Esophagus (tissue), 2 donors: Measurements from ENCODE around the gene LRRC2. TPM values are rescaled to one million over a fixed set of nuclear protein-coding genes. Genes with fewer than 3 reads are reported as not detected.
"Not testable (repeated sequence)": the region's sequence is repeated elsewhere in the genome, so short reads cannot be mapped to it uniquely, and the experiment has no call there.

Experiments
- H3K27ac ChIP-seq, 2 donors: one replicate each; pipeline ENCODE4 v1.5.1; 2013; ENCODE audit warnings: low read depth in 2 of 2, mild to moderate bottlenecking in 2 of 2, inconsistent platforms in 1 of 2, low read length in 1 of 2, moderate library complexity in 1 of 2
- H3K27me3 ChIP-seq, 2 donors: one replicate each; pipeline ENCODE4 v1.6.1; 2013; ENCODE audit warnings: low read length in 2 of 2, control low read depth in 1 of 2, mild to moderate bottlenecking in 1 of 2; ENCODE audit not compliant: insufficient read depth in 2 of 2, control insufficient read depth in 1 of 2
- H3K36me3 ChIP-seq, 2 donors: one replicate each; pipeline ENCODE4 v1.6.1; 2013; ENCODE audit warnings: low read length in 1 of 2; ENCODE audit not compliant: control insufficient read depth in 2 of 2, insufficient read depth in 2 of 2
- H3K4me1 ChIP-seq, 2 donors: one replicate each; pipeline ENCODE4 v1.6.1; 2013; ENCODE audit warnings: low read length in 1 of 2; ENCODE audit not compliant: control insufficient read depth in 2 of 2, insufficient read depth in 2 of 2
- H3K4me3 ChIP-seq, 2 donors: one replicate each; pipeline ENCODE4 v1.5.1; 2013; ENCODE audit warnings: low read length in 2 of 2, mild to moderate bottlenecking in 2 of 2, low read depth in 1 of 2, moderate library complexity in 1 of 2
- H3K9me3 ChIP-seq, 2 donors: one replicate each; pipeline ENCODE4 v1.6.1; 2013; ENCODE audit warnings: mild to moderate bottlenecking in 2 of 2, low read depth in 1 of 2, low read length in 1 of 2, moderate library complexity in 1 of 2; ENCODE audit not compliant: control insufficient read depth in 2 of 2, insufficient read depth in 1 of 2
- WGBS, 2 donors: extraction: QIAGEN DNeasy Blood & Tissue Kit; methylation state at CpG; one replicate each; pipeline ENCODE4 v1.1.7; 2013; 5-methylcytosine and 5-hydroxymethylcytosine counted together
- polyA plus RNA-seq, 2 donors: library from polyadenylated mRNA; stranded (reverse); fragments of 200-250 nt; gene quantifications; one replicate each; pipeline ENCODE4 v1.2.3, GENCODE V29; 2013
- donor health status: healthy with polysubstance abuse.
- donor health status: Bipolar disorder and iron deficiency.

LRRC2 gene
- polyA plus RNA-seq, 2 donors, result 0.13 to 0.14 TPM

DNA sequence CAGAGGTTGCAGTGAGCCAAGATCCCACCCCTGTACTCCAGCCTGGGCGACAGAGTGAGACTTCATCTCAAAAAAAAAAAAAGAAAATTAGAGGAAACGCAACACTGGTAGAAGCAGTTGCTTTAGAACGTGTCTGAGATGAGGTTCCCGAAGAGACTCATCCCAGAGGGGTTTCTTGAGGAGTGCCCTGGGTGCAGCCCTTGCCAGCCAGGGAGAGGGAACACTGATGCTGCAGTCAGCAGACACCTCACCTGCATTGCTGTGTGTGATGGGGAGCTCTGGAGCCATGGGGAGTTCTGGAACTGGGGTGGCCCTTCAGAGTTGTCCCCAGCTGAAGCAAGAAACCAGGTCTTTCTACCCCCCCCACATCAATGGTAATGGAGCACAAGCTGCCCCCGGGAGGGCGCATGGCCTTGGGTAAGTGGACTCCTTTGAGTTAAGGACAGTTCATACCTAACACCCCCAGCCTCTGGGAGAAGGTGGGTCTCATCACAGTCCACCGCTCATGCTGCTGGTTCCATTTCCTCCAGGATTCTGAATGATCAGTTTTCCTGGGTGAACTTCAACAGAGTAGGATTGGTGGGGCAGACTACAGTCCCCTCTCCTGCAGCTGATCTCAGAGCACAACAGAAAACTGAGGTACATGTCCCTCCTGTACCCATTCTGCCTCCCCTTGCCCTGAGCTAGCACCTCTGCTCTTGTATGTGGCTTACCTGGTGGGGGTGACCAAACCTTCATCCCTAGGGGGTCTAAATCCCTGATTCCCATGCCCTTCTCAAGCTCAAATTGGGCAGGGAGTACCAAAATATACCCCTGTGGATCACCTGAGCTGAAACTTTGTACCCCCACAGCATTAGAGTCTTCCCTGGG, 18.7 kb upstream of the LRRC2 start:
- WGBS, 2 donors, result 92 to 96% methylated on average over 7 of the region's 7 CpGs
- Histone ChIP-seq H3K27ac (no peak overlapping the region), H3K27me3 (no peaks in the 10 kb centered on the region), H3K9me3 (no peaks in the 10 kb centered on the region), H3K4me1 (no peaks in the 10 kb centered on the region), H3K36me3 (no peaks in the 10 kb centered on the region), H3K4me3 (no peak overlapping the region)

DNA sequence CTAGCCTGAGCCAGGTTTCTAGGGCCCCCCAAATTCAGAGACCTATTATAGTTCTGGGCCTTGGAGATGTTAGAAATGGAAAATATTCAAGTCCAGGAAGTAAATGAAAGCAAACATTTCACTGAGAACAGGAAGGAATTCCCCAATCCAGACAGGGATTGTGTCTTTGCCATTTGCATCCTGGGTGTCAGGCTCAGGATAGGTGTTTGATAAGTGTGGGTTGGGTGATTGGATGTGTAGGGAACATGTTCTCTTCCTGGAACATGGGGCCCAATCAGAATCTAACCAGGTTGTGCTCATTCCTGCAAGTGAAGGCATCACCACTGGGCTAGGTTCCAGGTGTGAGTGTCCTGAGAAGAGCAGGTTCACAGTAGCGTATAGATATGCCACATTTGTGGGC, 14.6 kb upstream of the LRRC2 start:
- H3K4me3 ChIP-seq, result no peak overlapping the region
- H3K36me3 ChIP-seq, result no peaks in the 10 kb centered on the region
- H3K4me1 ChIP-seq, result no peaks in the 10 kb centered on the region
- 97 to 100% methylated on average over 1 of the region's 1 CpG for WGBS, 2 donors
- no peaks in the 10 kb centered on the region for H3K27me3 ChIP-seq
- no peak overlapping the region for H3K27ac ChIP-seq
- no peaks in the 10 kb centered on the region for H3K9me3 ChIP-seq

GRCh38 chr3:46579756-46580286, 13.7 kb upstream of the LRRC2 start:
- Histone ChIP-seq H3K4me1 (no peaks in the 10 kb centered on the region), H3K36me3 (no peaks in the 10 kb centered on the region), H3K27ac (no peak overlapping the region), H3K4me3 (no peak overlapping the region), H3K27me3 (no peaks in the 10 kb centered on the region), H3K9me3 (no peaks in the 10 kb centered on the region)
- WGBS, 2 donors, result 47 to 67% methylated on average over 14 of the region's 14 CpGs

DNA sequence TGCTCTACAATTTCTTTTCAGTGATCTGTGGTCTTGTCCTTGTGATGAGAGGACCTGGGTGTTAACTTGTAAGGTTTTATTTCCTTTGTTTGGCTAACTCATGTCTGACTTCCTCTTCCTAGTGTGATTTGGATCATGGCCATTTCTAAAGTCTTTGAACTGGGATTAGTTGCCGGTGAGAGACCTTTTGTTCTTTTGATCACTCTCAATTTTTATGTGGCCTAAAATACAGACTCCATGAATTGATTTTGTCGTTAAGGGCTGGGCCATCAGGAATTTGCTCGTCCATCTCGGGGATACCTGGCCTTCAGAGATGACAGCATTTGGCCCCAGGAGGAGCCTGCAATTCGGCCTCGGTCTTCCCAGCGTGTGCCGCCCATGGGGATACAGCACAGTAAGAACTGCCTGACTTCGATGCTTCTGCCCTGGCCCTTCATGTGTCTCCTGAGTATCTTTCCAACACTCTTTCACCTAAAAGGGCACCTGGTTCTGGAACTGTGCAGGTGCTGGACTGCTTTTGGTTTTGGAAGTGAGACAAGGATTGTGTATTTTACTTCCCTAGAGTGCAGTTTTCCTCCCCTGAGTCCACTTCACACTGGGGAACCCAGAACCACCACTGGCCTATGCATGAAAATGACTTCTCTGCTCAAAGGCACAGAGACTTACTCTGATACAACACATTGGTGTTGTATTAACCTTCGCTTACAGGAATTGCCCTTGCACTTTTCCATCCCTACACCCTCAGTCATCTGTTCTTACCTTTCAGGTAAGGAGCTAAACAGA, 13.1 kb upstream of the LRRC2 start:
- Histone ChIP-seq H3K27me3 (no peaks in the 10 kb centered on the region), H3K27ac (no peak overlapping the region), H3K4me1 (no peaks in the 10 kb centered on the region), H3K36me3 (no peaks in the 10 kb centered on the region), H3K4me3 (no peak overlapping the region), H3K9me3 (no peaks in the 10 kb centered on the region)
- WGBS, 2 donors, result 52 to 55% methylated on average over 10 of the region's 10 CpGs

DNA sequence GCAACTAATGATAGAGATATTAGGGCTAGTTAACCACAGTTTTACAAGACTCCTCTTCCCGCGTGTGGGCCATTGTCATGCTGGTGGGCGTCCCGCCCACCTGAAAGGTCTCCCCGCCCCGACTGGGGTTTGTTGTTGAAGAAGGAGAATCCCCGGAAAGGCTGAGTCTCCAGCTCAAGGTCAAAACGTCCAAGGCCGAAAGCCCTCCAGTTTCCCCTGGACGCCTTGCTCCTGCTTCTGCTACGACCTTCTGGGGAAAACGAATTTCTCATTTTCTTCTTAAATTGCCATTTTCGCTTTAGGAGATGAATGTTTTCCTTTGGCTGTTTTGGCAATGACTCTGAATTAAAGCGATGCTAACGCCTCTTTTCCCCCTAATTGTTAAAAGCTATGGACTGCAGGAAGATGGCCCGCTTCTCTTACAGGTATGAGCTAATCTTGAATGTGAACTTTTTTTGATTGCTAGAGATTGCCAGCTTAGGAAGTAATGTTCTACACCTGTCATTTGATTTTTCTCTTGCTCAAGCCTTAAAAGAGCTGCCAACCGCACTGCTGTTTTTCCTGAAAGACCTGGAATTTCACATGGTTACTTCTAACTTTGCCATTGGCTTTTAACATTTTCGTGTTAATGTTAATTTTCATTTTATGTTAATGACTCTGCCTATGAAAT, 11.6 kb upstream of the LRRC2 start:
- H3K9me3 ChIP-seq, H3K4me3 ChIP-seq, H3K36me3 ChIP-seq, H3K27ac ChIP-seq, H3K27me3 ChIP-seq, H3K4me1 ChIP-seq: not testable (repeated sequence)
- WGBS, 2 donors, result 81% methylated on average over 16 of the region's 18 CpGs

- Histone ChIP-seq H3K27me3 (no peaks in the 10 kb centered on the region), H3K4me1 (no peaks in the 10 kb centered on the region)
- 65 to 68% methylated on average over 16 to 21 of the region's 21 CpGs for WGBS, 2 donors
These were observed 10.8 kb upstream of the LRRC2 start for GRCh38 chr3:46576879-46577278.

GRCh38 chr3:46576386-46576785, 10.3 kb upstream of the LRRC2 start:
- H3K4me3 ChIP-seq, result no peak overlapping the region
- H3K36me3 ChIP-seq, result no peaks in the 10 kb centered on the region
- H3K27ac ChIP-seq, result no peak overlapping the region
- H3K4me1 ChIP-seq, result no peaks in the 10 kb centered on the region
- H3K27me3 ChIP-seq, result no peaks in the 10 kb centered on the region
- no peaks in the 10 kb centered on the region for H3K9me3 ChIP-seq
- 77 to 81% methylated on average over 10 of the region's 10 CpGs for WGBS, 2 donors

More at GRCh38 chr3:46576879-46577278, 10.8 kb upstream of the LRRC2 start:
- H3K4me3 ChIP-seq, result no peak overlapping the region
- H3K36me3 ChIP-seq, result no peaks in the 10 kb centered on the region
- H3K27ac ChIP-seq, result no peak overlapping the region
- H3K9me3 ChIP-seq, result no peaks in the 10 kb centered on the region

- whole genome bisulfite sequencing, 2 donors, result 88 to 94% methylated on average over 11 of the region's 11 CpGs
- H3K27me3 ChIP-seq, result no peaks in the 10 kb centered on the region
- no peaks in the 10 kb centered on the region for H3K4me1 ChIP-seq
- H3K36me3 ChIP-seq, result no peaks in the 10 kb centered on the region
- no peaks in the 10 kb centered on the region for H3K9me3 ChIP-seq
- H3K27ac ChIP-seq, result no peak overlapping the region
- H3K4me3 ChIP-seq, result no peak overlapping the region
These were observed 9.6 kb upstream of the LRRC2 start for GRCh38 chr3:46575577-46576222.
